Hepatocyte (in vitro differentiated cells): ENCODE measurements around the gene PPM1H. TPM values are rescaled to one million over a fixed set of nuclear protein-coding genes. Genes with fewer than 3 reads are reported as not detected.

Source experiments
- DNase-seq: peaks from one replicate; pipeline ENCODE4 v3.0.0-alpha.2; 2016; ENCODE audit warnings: low spot score
- H2AFZ ChIP-seq: fragments of 200-600 bp; sonication (generic); 2 replicates; pipeline ENCODE4 v1.6.0; 2016; ENCODE audit warnings: antibody characterized with exemption, mild to moderate bottlenecking
- H3K27ac ChIP-seq: fragments of 200-600 bp; sonication (generic); 2 replicates; pipeline ENCODE4 v1.5.1; 2016; ENCODE audit warnings: mild to moderate bottlenecking
- H3K27me3 ChIP-seq: fragments of 200-600 bp; sonication (generic); 2 replicates; pipeline ENCODE4 v1.6.1; 2016
- H3K36me3 ChIP-seq: fragments of 200-600 bp; sonication (generic); replicated peaks from 2 replicates; pipeline ENCODE4 v1.5.1; 2016; ENCODE audit warnings: low read depth; ENCODE audit not compliant: insufficient read depth
- H3K4me1 ChIP-seq: fragments of 200-600 bp; sonication (generic); 2 replicates; pipeline ENCODE4 v1.5.1; 2016; ENCODE audit warnings: mild to moderate bottlenecking, moderate library complexity; ENCODE audit not compliant: insufficient read depth
- H3K4me2 ChIP-seq: fragments of 200-600 bp; sonication (generic); 2 replicates; pipeline ENCODE4 v1.6.0; 2016
- H3K4me3 ChIP-seq: fragments of 200-600 bp; sonication (generic); 2 replicates; pipeline ENCODE4 v1.5.1; 2016; ENCODE audit warnings: mild to moderate bottlenecking
- H3K79me2 ChIP-seq: fragments of 200-600 bp; sonication (generic); 2 replicates; pipeline ENCODE4 v1.6.0; 2017; ENCODE audit warnings: mild to moderate bottlenecking
- H3K9me2 ChIP-seq: fragments of 200-600 bp; sonication (generic); replicated peaks from 2 replicates; pipeline ENCODE4 v1.6.0; 2017; ENCODE audit warnings: mild to moderate bottlenecking; ENCODE audit not compliant: insufficient read depth
- H3K9me3 ChIP-seq: fragments of 200-600 bp; sonication (generic); 2 replicates; pipeline ENCODE4 v1.5.1; 2016; ENCODE audit warnings: low read depth, mild to moderate bottlenecking
- H4K20me1 ChIP-seq: fragments of 200-600 bp; sonication (generic); 2 replicates; pipeline ENCODE4 v1.6.0; 2016; ENCODE audit warnings: mild to moderate bottlenecking; ENCODE audit not compliant: insufficient read depth, poor library complexity, severe bottlenecking
- EZH2 ChIP-seq: fragments of 200-600 bp; sonication (generic); IDR thresholded peaks from 2 replicates; pipeline ENCODE4 v1.6.1; 2016; ENCODE audit warnings: antibody characterized with exemption, mild to moderate bottlenecking, borderline replicate concordance
- EZH2phosphoT487 ChIP-seq: fragments of 200-600 bp; sonication (generic); IDR thresholded peaks from one replicate; pipeline ENCODE4 v1.6.1; 2018; ENCODE audit warnings: antibody characterized with exemption, mild to moderate bottlenecking, low read depth, moderate library complexity; ENCODE audit not compliant: unreplicated experiment, severe bottlenecking
- WGBS: methylation state at CpG from one replicate; pipeline ENCODE4 v1.1.6; 2016; ENCODE audit warnings: low lambda C conversion rate; ENCODE audit errors: missing lambda C conversion rate; 5-methylcytosine and 5-hydroxymethylcytosine counted together
- polyA plus RNA-seq: library from polyadenylated mRNA; unstranded; fragments of >200 nt; fragmentation: Nextera tagmentation; extraction: Ambion mirVana; gene quantifications from 2 replicates; pipeline ENCODE4 v1.2.1, GENCODE V29; 2016
- total RNA-seq: library from RNA; depleted of rRNA; stranded (reverse); fragments of >200 nt; gene quantifications from 2 replicates; pipeline ENCODE4 v1.2.3, GENCODE V29; 2014
- TF ChIP-seq, protein P1 (sequence below): fragments of 200-600 bp; sonication (generic); IDR thresholded peaks from 2 replicates; pipeline ENCODE4 v1.5.1; 2016; ENCODE audit warnings: antibody characterized with exemption, mild to moderate bottlenecking; ENCODE audit not compliant: poor library complexity

PPM1H gene
- total and polyA plus RNA-seq, 2 experiments from 2014 or later, result 9.2 to 21.8 TPM

GRCh38 chr12:62728741-62729140 is 206.2 kb downstream of the PPM1H start:
- 97% methylated on average over 2 of the region's 2 CpGs for WGBS
- H3K9me2 ChIP-seq, result no peaks in the 10 kb centered on the region
- no peak for DNase-seq
- H3K9me3 ChIP-seq, result no peaks in the 10 kb centered on the region
- H3K36me3 ChIP-seq, result no peaks in the 10 kb centered on the region
- H3K27me3 ChIP-seq, result no peaks in the 10 kb centered on the region
- H3K4me1 ChIP-seq, result peaks cover 41% of the 10 kb centered on the region
- no peak overlapping the region for H3K4me3 ChIP-seq
- no peak overlapping the region for H3K27ac ChIP-seq
- no peak overlapping the region for H3K4me2 ChIP-seq
- no peak overlapping the region for H2AFZ ChIP-seq
- TF ChIP-seq EZH2 (no peak), EZH2phosphoT487 (no peak)
- TF ChIP-seq, protein P1, sequence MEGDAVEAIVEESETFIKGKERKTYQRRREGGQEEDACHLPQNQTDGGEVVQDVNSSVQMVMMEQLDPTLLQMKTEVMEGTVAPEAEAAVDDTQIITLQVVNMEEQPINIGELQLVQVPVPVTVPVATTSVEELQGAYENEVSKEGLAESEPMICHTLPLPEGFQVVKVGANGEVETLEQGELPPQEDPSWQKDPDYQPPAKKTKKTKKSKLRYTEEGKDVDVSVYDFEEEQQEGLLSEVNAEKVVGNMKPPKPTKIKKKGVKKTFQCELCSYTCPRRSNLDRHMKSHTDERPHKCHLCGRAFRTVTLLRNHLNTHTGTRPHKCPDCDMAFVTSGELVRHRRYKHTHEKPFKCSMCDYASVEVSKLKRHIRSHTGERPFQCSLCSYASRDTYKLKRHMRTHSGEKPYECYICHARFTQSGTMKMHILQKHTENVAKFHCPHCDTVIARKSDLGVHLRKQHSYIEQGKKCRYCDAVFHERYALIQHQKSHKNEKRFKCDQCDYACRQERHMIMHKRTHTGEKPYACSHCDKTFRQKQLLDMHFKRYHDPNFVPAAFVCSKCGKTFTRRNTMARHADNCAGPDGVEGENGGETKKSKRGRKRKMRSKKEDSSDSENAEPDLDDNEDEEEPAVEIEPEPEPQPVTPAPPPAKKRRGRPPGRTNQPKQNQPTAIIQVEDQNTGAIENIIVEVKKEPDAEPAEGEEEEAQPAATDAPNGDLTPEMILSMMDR, result no peak
- H4K20me1 ChIP-seq, result no peaks in the 10 kb centered on the region
- no peaks in the 10 kb centered on the region for H3K79me2 ChIP-seq

DNA sequence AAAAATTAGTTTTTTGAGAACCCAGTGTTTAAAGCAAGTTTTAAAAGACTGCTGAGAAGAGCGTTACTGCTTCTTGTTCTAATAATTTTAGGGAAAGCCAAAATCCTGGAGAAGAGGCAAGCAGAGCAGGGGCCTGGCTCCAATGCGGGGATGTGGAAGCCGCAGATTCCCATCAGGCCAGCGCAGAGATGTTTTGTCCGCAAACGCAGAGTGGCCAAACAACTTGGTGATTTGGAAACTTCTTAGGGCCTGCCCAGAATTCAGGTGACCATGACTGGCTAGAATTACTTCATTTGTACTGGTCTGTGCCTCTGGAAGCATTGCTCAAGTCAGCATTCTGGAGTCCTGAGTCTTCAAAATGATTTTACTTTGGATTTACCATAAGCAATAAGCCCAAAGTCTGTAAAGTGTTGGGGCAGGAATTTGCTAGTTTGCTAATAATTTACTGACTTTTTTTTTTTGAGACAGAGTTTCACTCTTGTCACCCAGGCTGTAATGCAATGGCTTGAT is 208.4 kb downstream of the PPM1H start:
- no peaks in the 10 kb centered on the region for H3K9me3 ChIP-seq
- H3K36me3 ChIP-seq, result no peaks in the 10 kb centered on the region
- H3K27me3 ChIP-seq, result no peaks in the 10 kb centered on the region
- peaks cover 38% of the 10 kb centered on the region for H3K4me1 ChIP-seq
- TF ChIP-seq EZH2phosphoT487 (no peak), EZH2 (no peak)
- TF ChIP-seq, protein P1, result no peak
- H3K9me2 ChIP-seq, result no peaks in the 10 kb centered on the region
- H3K4me3 ChIP-seq, result no peak overlapping the region
- no peak overlapping the region for H2AFZ ChIP-seq
- H3K79me2 ChIP-seq, result no peaks in the 10 kb centered on the region
- H3K27ac ChIP-seq, result peak overlapping the region; percentile 71
- no peaks in the 10 kb centered on the region for H4K20me1 ChIP-seq
- H3K4me2 ChIP-seq, result no peak overlapping the region
- WGBS, result 88% methylated on average over 6 of the region's 6 CpGs
- DNase-seq, result no peak

- H3K36me3 ChIP-seq, result no peaks in the 10 kb centered on the region
- 90% methylated on average over 1 of the region's 1 CpG for WGBS
- peak overlapping the region; percentile 71 for H3K27ac ChIP-seq
- H3K9me3 ChIP-seq, result no peaks in the 10 kb centered on the region
- H3K4me1 ChIP-seq, result peaks cover 37% of the 10 kb centered on the region
- no peak overlapping the region for H2AFZ ChIP-seq
- no peak overlapping the region for H3K4me2 ChIP-seq
- H3K4me3 ChIP-seq, result no peak overlapping the region
- H3K27me3 ChIP-seq, result no peaks in the 10 kb centered on the region
- no peak for DNase-seq
- no peak for TF ChIP-seq EZH2
- TF ChIP-seq, protein P1, result no peak
- no peak for TF ChIP-seq EZH2phosphoT487
- H3K9me2 ChIP-seq, result no peaks in the 10 kb centered on the region
- no peaks in the 10 kb centered on the region for H4K20me1 ChIP-seq
- no peaks in the 10 kb centered on the region for H3K79me2 ChIP-seq
These were observed 209.2 kb downstream of the PPM1H start for GRCh38 chr12:62725781-62726180.
